ENCODE data around the gene TMOD3. TPM values are rescaled to one million over a fixed set of nuclear protein-coding genes. Genes with fewer than 3 reads are reported as not detected.

TMOD3 gene
- total RNA-seq, 2 donors from 2014 or later: 22.7 to 23.9 TPM

- no peak for ATAC-seq
- intact Hi-C loops (cut with DNase I): loop anchor here in 1 of 2 donors (2.0 kb wide), 1 partner anchor 191 kb away; no protein-coding TSS in a partner anchor
- DNase-seq: no peak
Observed at GRCh38 chr15:51887887-51888592, 58.6 kb downstream of the TMOD3 start.

- DNase-seq (no peak), ATAC-seq (peak in 1 of 2 donors; percentile 24)
- intact Hi-C loops (cut with DNase I): loop anchor here in 1 of 2 donors (2.0 kb wide), 1 partner anchor 190 kb away; no protein-coding TSS in a partner anchor
Observed at GRCh38 chr15:51888593-51889195, 59.2 kb downstream of the TMOD3 start.

GRCh38 chr15:51889486-51889885 lies 60.0 kb downstream of the TMOD3 start:
- intact Hi-C loops (cut with DNase I): loop anchor here in 1 of 2 donors (2.0 kb wide), 1 partner anchor 189 kb away; no protein-coding TSS in a partner anchor
- no peak for ATAC-seq

GRCh38 chr15:51904421-51904820 lies 75.0 kb downstream of the TMOD3 start:
- no peak for DNase-seq
- intact Hi-C loops (cut with DNase I): no loop called here

More at GRCh38 chr15:51889486-51889885, 60.0 kb downstream of the TMOD3 start:
- no peak for DNase-seq

GRCh38 chr15:51904931-51905330 lies 75.5 kb downstream of the TMOD3 start:
- intact Hi-C loops (cut with DNase I): no loop called here
- no peak for DNase-seq
- ATAC-seq: no peak

More at GRCh38 chr15:51904421-51904820, 75.0 kb downstream of the TMOD3 start:
- ATAC-seq: no peak

GRCh38 chr15:51907136-51907862 lies 77.8 kb downstream of the TMOD3 start:
- DNase-seq (no peak), ATAC-seq (peak in 1 of 2 donors; percentile 44)
- intact Hi-C loops (cut with DNase I): no loop called here

GRCh38 chr15:51908316-51908715 lies 78.9 kb downstream of the TMOD3 start:
- ATAC-seq: no peak
- DNase-seq: no peak
- intact Hi-C loops (cut with DNase I): no loop called here

- intact Hi-C loops (cut with DNase I): no loop called here
- DNase-seq (no peak), ATAC-seq (no peak)
Observed at GRCh38 chr15:51909584-51909983, 80.1 kb downstream of the TMOD3 start.

- DNase-seq (no peak), ATAC-seq (no peak)
- intact Hi-C loops (cut with DNase I): no loop called here
Observed at GRCh38 chr15:51912528-51912927, 83.1 kb downstream of the TMOD3 start.

- ATAC-seq (peak in 1 of 2 donors; percentile 40), DNase-seq (no peak)
- intact Hi-C loops (cut with DNase I): no loop called here
Observed at GRCh38 chr15:51917493-51917892, 88.0 kb downstream of the TMOD3 start.

GRCh38 chr15:51924156-51925068 lies 95.0 kb downstream of the TMOD3 start:
- ATAC-seq (peak; percentile 89 to 91), DNase-seq (no peak)
- intact Hi-C loops (cut with DNase I): no loop called here

GRCh38 chr15:51926809-51927208 lies 97.4 kb downstream of the TMOD3 start:
- DNase-seq: no peak
- intact Hi-C loops (cut with DNase I): no loop called here
- ATAC-seq: no peak

- no peak for ATAC-seq
- DNase-seq: no peak
- intact Hi-C loops (cut with DNase I): no loop called here
Observed at GRCh38 chr15:51931016-51931415, 101.6 kb downstream of the TMOD3 start.

GRCh38 chr15:51931638-51932037 lies 102.2 kb downstream of the TMOD3 start:
- intact Hi-C loops (cut with DNase I): no loop called here
- ATAC-seq (no peak), DNase-seq (no peak)

GRCh38 chr15:51932161-51932560 lies 102.7 kb downstream of the TMOD3 start:
- intact Hi-C loops (cut with DNase I): no loop called here
- no peak for DNase-seq
- ATAC-seq: no peak

GRCh38 chr15:51935466-51936104 lies 106.1 kb downstream of the TMOD3 start:
- intact Hi-C loops (cut with DNase I): no loop called here
- ATAC-seq (no peak), DNase-seq (no peak)

GRCh38 chr15:51936105-51936478 lies 106.6 kb downstream of the TMOD3 start:
- DNase-seq: no peak
- no peak for ATAC-seq
- intact Hi-C loops (cut with DNase I): no loop called here

- DNase-seq (no peak), ATAC-seq (no peak)
- intact Hi-C loops (cut with DNase I): no loop called here
Observed at GRCh38 chr15:51938286-51938685, 108.8 kb downstream of the TMOD3 start.

- intact Hi-C loops (cut with DNase I): no loop called here
- ATAC-seq (no peak), DNase-seq (no peak)
Observed at GRCh38 chr15:51939216-51939615, 109.8 kb downstream of the TMOD3 start.

Data from left cardiac atrium (tissue), 4 donors.